IMR-90 (cell line): Measurements from ENCODE around the gene GAL.

Experiments used
- CEBPB ChIP-seq: IDR thresholded peaks from 2 replicates; pipeline ENCODE4 v1.6.1; 2012; ENCODE audit warnings: low read depth, low read length, improper control_type of control experiment
- CHD1 ChIP-seq: IDR thresholded peaks from 2 replicates; pipeline ENCODE4 v1.6.1; 2012; ENCODE audit warnings: low read depth, low read length, improper control_type of control experiment
- MAFK ChIP-seq: IDR thresholded peaks from 2 replicates; pipeline ENCODE4 v1.6.1; 2012; ENCODE audit warnings: low read depth, low read length, improper control_type of control experiment
- MAZ ChIP-seq: IDR thresholded peaks from 2 replicates; pipeline ENCODE4 v1.6.1; 2012; ENCODE audit warnings: low read depth, mild to moderate bottlenecking, low read length, improper control_type of control experiment, moderate library complexity, borderline replicate concordance
- NFE2L2 ChIP-seq: fragments of 150-350 bp; IDR thresholded peaks from 2 replicates; pipeline ENCODE4 v1.6.1; 2016; ENCODE audit warnings: low read depth, mild to moderate bottlenecking, low read length
- POLR2A ChIP-seq: IDR thresholded peaks from 2 replicates; pipeline ENCODE4 v1.6.1; 2012; ENCODE audit warnings: mild to moderate bottlenecking, low read depth, low read length
- RAD21 ChIP-seq: IDR thresholded peaks from 2 replicates; pipeline ENCODE4 v1.6.1; 2012; ENCODE audit warnings: low read length, improper control_type of control experiment
- RFX5 ChIP-seq: IDR thresholded peaks from 2 replicates; pipeline ENCODE4 v1.8.0; 2012; ENCODE audit warnings: low read depth, mild to moderate bottlenecking, low read length, moderate library complexity
- SMC3 ChIP-seq: fragments of 150-350 bp; IDR thresholded peaks from 2 replicates; pipeline ENCODE4 v1.6.1; 2016; ENCODE audit warnings: low read depth, mild to moderate bottlenecking, antibody characterized with exemption, low read length, moderate library complexity
- TF ChIP-seq, protein P1 (sequence below): conservative IDR thresholded peaks from 2 replicates; pipeline ENCODE4 v1.5.1; 2012; ENCODE audit warnings: mild to moderate bottlenecking, low read depth, low read length, improper control_type of control experiment
- TF ChIP-seq, protein P2 (sequence below): fragments of 150-350 bp; IDR thresholded peaks from 2 replicates; pipeline ENCODE4 v1.6.1; 2016; ENCODE audit warnings: low read depth, mild to moderate bottlenecking, low read length, moderate library complexity, borderline replicate concordance
- TF ChIP-seq, protein P3 (sequence below): fragments of 150-350 bp; IDR thresholded peaks from 2 replicates; pipeline ENCODE4 v1.6.1; 2017; ENCODE audit warnings: mild to moderate bottlenecking, antibody characterized with exemption, low read length, low read depth

DNA sequence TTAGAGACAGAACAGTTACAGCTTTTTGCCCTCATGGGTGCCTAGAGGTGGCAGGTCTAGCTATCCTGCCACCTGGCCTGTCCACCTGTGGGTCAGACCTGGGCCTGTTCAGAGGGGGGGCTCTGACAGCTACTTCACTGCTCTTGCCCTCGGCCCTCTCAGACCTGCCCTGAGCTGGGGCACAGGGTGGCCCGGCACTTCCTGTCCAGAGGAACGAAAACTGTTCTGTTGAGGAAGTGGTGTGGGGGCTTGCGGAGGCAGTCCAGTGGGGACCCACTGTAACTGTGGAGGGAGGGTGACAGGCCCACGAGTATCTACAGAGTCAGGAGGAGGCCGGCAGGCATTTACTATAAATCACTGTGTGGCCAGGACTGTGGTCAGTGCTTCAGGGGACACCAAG is 50.8 kb downstream of the GAL start:
- TF ChIP-seq, protein P1, sequence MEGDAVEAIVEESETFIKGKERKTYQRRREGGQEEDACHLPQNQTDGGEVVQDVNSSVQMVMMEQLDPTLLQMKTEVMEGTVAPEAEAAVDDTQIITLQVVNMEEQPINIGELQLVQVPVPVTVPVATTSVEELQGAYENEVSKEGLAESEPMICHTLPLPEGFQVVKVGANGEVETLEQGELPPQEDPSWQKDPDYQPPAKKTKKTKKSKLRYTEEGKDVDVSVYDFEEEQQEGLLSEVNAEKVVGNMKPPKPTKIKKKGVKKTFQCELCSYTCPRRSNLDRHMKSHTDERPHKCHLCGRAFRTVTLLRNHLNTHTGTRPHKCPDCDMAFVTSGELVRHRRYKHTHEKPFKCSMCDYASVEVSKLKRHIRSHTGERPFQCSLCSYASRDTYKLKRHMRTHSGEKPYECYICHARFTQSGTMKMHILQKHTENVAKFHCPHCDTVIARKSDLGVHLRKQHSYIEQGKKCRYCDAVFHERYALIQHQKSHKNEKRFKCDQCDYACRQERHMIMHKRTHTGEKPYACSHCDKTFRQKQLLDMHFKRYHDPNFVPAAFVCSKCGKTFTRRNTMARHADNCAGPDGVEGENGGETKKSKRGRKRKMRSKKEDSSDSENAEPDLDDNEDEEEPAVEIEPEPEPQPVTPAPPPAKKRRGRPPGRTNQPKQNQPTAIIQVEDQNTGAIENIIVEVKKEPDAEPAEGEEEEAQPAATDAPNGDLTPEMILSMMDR: no peak
- TF ChIP-seq POLR2A: no peak
- no peak for TF ChIP-seq MAZ
- TF ChIP-seq CEBPB: no peak
- TF ChIP-seq MAFK: no peak
- no peak for TF ChIP-seq NFE2L2
- no peak for TF ChIP-seq RFX5
- no peak for TF ChIP-seq RAD21
- TF ChIP-seq, protein P2, sequence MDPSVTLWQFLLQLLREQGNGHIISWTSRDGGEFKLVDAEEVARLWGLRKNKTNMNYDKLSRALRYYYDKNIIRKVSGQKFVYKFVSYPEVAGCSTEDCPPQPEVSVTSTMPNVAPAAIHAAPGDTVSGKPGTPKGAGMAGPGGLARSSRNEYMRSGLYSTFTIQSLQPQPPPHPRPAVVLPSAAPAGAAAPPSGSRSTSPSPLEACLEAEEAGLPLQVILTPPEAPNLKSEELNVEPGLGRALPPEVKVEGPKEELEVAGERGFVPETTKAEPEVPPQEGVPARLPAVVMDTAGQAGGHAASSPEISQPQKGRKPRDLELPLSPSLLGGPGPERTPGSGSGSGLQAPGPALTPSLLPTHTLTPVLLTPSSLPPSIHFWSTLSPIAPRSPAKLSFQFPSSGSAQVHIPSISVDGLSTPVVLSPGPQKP: no peak
- no peak for TF ChIP-seq CHD1
- TF ChIP-seq SMC3: no peak
- TF ChIP-seq, protein P3, sequence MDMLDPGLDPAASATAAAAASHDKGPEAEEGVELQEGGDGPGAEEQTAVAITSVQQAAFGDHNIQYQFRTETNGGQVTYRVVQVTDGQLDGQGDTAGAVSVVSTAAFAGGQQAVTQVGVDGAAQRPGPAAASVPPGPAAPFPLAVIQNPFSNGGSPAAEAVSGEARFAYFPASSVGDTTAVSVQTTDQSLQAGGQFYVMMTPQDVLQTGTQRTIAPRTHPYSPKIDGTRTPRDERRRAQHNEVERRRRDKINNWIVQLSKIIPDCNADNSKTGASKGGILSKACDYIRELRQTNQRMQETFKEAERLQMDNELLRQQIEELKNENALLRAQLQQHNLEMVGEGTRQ: no peak
